ENCODE data around the gene TMC7.

- TF ChIP-seq CTCF (IDR thresholded peaks at IDR 0.05; ENCODE audit: insufficient read depth, low read length, poor library complexity, severe bottlenecking) (no peak), EZH2phosphoT487 (conservative IDR thresholded peaks at IDR 0.05; ENCODE audit: low read length) (no peak)
These were observed 15.3 kb downstream of the TMC7 start for GRCh38 chr16:18999045-18999393.

Measured in SU-DHL-6 (cell line).